ENCODE data around the gene HMGN3.
"Not testable (repeated sequence)": the region's sequence is repeated elsewhere in the genome, so short reads cannot be mapped to it uniquely, and the experiment has no call there.

HMGN3 gene

DNA sequence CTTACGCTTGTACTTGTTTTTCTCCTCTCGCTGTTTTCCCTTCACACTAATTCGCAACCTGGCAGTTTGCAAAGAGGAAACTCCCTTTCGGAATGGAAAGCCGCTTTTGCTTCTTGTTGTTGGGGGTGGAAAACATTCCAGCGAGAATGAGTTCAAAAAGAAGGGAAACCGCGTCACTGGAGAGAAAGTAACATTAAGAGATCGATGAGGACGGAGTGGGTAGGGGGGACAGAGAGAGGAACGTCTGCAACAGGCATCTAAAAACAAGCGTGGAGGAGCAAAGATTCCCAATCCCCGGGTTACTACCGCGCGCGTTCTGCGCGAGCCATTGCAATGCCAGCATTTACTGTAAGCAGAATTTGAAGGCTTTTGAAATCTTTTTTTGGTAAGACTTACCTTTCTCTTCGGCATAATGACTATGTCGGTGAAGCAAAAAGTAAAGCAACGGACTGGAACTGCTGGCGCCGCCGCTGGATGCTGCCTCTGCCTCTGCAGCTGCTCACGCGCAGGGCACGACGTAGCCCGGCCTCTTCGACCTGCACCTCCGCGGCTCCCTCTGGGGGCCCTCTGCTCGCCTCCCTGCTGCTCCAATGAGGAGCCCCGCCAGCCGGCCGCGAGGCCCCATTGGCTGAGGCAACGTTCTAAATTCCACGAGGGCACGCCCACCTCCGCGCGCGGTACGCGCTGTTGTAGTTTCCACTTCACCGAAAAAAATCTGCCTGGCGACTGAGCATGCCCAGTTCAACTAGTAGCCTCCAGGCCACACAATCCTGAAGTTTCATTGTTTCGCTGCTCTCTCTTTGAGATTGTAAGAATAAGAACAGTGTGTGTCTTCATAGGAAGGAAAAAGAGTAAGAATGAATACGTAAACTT lies at the start of gene HMGN3:
Gene HMGN3 (minus strand): TSS at position 533 of the 873 bp plus-strand sequence.
- peak; percentile 98 for DNase-seq

DNA sequence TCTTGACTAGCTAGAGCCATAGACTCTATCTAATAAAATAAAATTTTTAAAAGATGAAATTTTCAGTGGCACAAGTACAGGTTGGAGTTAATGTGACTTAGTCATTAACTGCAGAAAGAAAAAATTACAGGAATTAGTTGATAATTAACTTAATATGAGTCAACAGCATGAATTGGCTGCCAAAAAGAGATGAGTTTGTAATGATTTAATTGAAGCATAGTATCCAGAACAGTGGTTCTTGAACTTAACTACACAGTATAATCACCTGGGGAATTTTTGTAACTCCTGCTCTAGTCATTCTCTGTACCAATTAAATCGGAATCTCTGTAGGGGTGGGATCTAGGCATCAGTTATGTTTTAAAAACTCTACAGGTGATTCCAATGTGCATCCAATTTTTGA lies 46.3 kb upstream of the HMGN3 start:
- no peak for DNase-seq

DNA sequence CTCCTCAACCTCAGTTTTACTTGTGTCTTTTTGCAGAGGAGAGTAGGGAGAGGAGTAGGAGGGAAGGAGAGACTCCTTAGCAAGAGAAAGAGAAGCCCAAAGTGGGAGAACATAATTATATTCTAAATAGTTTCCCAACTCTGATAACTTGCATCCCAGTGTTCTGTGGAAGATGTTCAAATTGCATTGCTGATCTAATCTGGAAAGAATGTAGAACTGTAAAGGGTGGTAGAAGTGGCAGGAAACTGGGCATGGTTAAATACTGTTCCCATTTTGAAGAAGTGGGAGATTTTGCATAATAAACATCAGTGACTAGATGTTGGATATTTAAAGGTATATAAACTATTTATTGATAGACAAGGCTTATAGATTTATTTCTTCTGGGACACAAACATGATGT lies 42.6 kb upstream of the HMGN3 start:
- no peak for DNase-seq

DNA sequence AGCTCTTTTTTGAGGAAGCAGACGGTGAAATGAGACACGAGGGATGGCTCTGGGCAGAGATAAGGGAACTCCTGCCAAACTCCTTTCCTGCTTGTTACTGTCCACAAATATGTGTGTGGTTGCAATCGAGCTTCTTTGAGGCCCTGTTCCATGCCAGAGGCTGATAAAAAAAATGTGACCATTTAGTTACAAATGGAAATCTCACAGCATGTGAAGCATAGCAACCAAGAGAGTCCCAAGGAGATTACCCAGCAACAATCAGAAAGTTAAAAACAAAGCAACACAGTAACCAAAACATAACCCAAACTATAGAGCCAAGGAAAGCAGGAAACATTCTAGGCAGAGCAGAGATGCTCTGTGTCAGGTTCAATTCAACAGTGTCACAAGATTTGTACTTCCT lies 35.4 kb upstream of the HMGN3 start:
- DNase-seq = peak; percentile 89

DNA sequence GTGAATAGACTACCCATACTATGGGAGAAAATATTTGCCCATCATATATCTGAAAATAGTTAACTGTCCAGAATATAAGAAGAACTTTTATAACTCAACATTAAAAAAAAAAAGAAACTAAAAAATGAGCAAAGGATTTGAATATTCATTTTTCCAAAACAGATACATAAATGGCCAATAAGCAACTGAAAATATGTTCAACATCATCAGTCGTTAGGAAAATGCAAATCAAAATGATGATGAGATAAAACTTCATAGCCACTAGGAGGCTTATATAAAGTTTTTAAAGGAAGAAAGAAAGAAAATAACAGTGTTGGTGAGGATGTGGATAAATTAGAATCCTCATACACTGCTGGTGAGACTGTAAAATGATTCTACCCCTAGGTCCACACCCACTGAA lies 32.6 kb upstream of the HMGN3 start:
- no peak for DNase-seq

DNA sequence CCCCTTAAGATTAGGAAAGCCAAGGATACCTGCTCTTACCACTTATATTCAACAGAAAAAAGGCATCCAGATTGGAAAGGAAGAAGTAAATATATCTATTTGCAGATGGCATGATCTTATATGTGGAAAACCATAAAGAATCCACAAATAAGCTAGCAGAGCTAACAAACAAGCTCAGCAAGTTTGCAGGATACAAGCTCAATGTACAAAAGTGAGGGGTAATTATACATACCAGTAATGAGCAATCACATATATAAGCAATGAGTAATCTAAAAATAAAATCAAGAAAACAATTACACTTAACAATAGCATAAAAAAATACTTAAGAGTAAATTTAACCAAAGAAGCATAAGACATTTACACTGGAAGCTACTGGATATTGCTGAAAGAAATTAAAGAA lies 31.6 kb upstream of the HMGN3 start:
- DNase-seq = no peak

DNA sequence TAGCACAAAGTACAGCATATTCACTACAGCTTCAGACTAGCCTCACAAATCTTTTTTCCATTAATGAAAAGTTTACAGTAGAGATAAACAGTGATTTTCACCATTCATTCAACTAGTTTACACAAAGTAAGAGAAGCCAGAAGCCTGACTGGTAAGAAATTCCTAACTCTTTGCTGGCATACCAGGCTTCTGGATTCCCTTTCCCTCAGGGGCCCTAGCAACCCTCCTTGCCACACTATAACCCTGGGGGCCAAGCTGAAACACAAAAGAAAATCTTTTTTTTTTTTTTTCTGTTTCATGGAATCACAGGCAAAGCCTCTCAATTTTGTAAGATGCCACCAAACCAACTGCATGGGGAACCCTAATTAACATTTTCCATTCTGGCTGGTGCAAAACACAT lies 28.9 kb upstream of the HMGN3 start:
- DNase-seq = no peak

DNA sequence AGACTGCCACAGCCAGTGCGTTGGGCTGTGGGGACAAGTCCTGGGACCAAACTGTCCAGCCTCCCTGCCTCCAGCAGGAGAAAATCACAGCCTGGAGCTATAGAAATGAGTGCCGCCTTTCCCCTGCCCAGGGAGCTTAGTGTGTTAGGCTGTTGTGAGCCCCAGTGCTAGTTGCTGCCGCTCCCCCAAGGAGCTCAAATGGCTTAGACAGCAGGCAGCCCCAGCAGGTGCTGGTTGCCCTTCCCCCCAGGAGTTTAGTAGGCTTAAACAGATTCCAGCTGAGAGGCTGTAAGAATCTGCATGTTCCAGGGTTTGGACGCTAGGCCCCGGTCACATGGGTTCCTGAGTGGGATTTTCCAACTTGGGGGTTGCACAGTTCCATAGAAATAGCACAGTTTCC lies 27.2 kb upstream of the HMGN3 start:
- no peak for DNase-seq

DNA sequence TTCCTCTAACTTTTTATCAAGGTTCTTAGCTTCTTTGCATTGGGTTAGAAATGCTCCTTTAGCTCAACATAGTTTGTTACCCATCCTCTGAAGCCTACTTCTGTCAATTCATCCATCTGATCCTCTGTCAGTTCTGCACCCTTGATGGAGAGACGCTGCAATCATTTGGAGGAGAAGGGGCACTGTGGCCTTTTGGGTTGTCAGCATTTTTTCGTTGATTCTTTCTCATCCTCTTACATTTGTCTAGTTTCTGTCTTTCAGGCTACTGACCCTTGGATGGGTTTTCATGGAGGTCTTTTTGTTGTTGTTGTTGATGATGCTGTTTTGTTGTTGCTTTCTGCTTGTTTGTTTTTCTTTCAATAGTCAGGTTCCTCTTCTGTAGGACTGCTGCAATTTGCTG lies 26.3 kb upstream of the HMGN3 start:
- no peak for DNase-seq

DNA sequence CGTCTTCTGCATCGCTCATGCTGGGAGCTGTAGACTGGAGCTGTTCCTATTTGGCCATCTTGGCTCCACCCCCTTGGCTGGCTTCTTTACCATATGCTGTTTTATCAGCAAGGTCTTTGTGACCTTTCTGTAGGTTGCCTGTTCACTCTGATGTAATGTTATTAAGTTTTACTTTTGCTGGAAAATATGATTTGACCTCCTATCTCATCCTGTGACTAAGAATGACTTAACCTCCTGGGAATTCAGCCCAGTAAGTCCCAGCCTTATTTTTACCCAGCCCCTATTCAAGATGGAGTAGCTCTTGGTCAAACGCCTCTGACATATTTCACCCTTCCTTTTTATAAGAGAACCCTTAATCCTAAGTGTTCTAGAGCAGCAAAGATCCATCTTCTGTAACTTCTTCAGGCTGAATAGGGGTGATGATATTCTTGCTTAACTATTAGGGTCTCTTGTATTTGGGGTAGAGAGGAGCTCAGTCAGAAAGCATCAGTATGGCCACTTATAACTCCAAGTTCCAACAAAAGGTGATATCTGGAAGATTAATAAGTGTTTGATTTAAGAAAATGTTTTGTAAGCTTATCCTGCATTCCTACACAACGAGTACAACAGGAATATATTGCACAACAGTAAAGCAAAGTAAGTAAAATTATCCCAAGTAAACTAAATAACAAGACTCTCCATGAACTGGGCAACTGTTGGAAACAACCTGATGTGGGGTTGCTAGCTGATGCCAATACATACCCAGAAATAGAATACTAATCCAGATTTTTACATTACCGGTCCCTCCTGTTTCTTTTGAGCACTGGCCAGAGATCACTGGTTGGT lies 23.1 kb upstream of the HMGN3 start:
- DNase-seq = no peak

DNA sequence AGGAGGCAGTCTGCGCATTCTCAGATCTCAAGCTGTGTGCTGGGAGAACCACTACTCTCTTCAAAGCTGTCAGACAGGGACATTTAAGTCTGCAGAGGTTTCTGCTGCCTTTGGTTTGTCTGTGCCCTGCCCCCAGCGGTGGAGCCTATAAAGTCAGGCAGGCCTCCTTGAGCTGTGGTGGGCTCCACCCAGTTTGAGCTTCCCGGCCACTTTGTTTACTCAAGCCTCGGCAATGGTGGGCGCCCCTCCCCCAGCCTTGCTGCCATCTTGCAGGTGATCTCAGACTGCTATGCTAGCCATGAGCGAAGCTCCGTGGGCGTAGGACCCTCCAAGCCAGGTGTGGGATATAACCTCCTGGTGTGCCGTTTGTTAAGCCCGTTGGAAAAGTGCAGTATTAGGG lies 22.3 kb upstream of the HMGN3 start:
- not testable (repeated sequence) for DNase-seq

DNA sequence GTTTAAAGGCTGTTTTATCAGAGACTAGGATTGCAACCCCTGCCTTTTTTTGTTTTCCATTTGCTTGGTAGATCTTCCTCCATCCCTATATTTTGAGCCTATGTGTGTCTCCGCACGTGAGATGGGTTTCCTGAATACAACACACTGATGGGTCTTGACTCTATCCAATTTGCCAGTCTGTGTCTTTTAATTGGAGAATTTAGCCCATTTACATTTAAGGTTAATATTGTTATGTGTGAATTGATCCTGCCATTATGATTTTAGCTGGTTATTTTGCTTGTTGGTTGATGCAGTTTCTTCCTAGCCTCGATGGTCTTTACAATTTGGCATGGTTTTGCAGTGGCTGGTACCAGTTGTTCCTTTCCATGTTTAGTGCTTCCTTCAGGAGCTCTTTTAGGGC lies 20.6 kb upstream of the HMGN3 start:
- not testable (repeated sequence) for DNase-seq

DNA sequence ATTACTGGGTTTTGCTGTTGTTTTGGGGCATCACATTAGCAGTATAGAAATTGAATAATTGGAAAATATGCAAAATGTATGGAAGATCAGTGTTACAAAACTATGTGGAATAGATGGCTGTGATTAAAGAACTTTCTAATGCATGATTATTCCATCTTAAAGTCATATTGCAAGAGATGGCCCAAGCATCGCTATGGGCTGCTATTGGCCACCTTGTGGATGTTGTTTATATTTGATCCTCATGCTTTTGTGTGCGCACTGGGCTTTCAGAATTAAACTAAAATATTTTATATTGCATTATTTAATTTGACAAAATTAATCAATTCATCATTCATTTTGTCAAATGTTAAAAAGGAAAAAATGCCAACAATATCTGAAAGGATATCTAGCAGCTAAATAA lies 16.1 kb upstream of the HMGN3 start:
- no peak for DNase-seq

DNA sequence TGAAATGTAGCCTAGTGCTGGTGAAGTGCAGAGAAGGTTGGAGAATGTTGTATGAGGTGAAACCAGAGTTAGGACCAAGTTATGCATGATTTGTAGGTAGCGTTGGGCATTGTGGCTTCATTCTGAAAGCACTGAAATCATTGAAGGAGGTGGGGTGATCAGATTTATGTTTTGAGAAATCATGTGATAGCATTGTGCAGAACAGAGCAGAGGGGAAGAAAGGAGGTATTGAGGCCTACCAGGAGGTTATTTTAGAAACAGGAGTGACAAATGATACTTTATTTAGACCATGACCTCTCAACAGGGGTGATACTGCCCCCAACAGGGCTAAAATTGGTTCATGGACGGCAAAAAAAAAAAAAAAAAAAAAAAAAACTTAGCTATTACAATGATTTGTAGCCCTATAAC lies 15.6 kb upstream of the HMGN3 start:
- peak; percentile 56 for DNase-seq

DNA sequence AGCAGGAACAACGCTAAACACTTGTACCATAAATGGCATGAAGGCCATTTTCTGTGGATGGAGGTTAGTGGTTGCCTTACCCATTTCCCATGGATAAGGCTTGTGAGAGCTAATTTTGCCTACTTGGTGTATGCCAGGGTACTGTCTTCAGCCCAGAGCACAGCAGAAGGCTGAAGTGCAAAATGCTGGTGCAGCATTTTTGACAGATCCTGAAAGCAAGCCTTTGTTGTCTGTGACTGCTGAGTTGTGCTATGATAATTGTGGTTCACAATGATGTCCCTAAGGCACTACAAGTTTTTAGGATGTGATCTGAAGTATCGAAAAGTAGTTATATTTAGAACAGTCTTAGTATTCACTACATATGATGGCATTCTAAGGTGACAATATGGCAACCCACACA lies 14.7 kb upstream of the HMGN3 start:
- DNase-seq = no peak

DNA sequence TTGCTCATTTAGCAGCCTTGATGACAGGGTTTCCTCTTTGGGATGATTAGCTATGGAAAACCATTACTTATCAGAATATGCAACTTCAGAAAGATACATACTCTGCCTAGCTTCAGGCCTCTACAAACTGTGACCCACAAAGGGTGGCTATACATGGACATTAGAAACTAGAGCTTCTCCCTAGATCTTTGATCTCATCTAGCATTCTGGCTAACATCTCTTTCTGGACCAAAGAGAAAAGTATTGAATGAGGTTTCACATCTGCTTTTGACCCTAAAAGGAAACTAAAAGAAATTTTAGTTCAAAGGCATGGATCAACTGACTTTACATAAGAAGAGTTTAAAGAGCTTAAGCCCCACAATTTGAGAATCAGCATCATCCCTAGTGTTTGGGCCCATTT lies 12.4 kb upstream of the HMGN3 start:
- no peak for DNase-seq

DNA sequence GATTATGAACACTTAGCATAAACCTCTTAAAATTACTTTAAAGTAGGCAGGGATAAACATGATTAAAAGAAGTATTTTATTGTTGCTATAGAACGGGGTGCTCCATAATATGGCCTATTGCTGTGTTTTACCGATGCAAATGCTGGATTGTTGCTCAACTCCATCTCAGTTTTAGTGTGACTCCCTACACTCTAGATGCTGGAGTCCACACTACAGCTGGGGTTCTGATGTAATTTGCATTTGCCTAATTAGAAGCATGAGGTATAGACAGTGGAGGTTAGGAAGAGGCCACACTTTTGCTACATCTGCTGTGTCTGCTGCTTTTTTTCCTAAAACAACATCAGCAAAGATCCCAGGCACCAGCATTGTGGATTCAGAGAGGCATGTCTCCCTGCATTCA lies 6.7 kb upstream of the HMGN3 start:
- no peak for DNase-seq

DNA sequence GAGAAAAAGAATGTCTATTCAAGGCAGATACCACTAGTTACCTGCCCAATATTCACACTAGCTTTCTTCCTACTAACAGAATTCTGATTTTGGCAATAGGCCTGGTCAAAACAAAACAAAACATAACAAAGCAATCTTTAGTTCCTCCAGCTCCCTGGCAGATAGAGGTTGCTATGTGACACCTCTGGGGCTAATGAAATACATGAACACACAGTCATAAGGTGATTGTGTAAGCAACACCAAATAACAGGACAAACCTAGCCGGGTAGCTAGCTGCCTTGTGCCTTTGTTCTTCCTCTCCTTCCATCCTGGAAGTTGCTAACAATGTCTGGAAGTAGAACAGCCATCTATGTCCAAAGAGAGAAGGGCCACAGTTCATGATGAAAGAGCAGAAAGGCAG lies 6.0 kb upstream of the HMGN3 start:
- no peak for DNase-seq

DNA sequence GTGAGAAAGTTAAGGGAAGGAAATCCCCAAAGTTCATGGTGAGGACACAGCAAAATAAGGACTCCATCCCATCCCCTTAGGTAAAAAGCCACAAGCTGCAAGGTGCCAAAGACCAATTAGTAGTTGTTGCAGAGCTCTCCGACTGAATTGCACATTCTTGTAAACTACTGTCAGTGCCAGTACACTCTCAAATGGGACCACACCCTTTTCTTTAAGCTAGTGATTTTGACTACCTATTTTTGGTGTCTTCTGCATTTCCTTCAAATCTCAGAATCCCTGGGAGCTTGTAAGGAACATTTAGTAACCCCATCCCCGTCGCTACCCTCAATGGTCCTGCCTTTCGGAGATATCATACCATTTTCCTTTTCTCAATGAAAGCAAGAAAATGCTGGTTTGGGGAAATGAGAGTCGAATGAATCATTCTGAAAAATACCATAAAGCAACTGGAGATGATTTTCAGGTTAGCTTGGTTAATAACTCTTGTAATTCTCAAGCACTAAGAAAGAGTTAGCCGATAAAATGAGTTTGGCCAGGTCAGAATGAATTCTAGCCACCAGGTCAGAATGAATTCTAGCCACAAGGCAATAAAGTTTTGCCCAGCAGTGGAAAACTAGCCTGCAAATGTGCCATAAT lies 5.2 kb upstream of the HMGN3 start:
- DNase-seq = no peak

DNA sequence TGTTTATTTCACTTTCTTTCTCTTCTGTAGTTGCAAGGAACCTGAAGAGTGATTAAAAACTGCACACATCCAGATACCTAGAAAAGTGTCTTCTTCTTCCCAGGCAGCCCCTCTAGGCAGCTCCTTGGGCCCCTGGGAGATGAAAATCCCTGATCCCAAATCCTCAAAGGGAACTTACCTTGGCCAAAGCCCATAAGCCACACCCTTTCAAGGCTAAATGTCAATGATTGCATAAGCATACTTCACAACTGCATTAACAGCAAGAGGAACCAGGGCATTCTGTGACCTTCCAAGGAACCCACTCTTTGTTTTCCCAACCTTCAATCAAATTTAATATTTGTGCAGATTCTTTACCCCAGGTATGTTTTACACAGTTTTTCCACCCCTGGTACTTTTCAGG lies 4.4 kb upstream of the HMGN3 start:
- DNase-seq = no peak

DNA sequence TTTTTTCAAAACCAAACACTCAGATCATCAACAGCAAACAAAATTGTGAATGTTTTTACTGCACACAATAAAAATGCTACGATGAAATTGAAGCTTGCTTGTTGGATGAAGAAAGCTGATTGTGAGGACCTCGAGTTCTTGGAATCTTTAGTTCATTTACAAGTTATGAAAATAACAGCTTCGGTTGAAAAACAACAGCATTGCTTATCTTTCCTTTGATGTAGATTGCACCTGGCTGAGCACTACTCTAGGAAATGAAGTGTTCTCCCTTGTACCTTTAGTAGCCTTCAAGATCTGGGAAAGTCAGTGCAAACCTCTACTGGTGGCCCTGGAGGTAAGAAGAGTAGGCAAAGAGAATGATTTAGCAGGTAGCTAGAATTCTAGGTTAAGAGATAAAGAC lies 2.2 kb upstream of the HMGN3 start:
- no peak for DNase-seq

DNA sequence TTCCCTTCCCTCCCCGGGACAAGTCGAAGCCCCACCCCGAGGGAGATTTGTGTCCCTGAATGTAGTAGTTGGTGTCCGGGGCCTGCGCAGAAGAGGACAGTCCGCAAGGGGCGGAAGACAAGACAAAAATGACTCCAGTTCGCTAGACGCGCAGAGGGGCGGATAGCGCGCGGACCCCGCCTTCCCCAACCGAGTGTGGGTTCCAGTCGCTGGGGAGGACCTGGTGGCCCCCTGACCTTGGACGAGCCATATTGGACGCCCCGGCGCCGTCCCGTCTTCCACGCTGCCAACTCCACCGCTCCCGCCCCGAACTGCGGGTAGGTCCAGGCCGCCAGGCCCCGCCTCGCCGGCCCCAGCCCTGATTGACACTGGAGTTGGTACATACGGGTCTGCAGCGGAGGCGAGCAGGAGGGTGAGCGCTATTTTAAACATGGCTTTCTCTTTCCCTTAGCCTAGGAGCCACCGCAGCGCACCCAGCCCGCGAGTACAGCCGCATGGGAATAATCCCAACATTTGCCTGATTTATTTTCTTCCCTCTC lies 802 bp downstream of the HMGN3 start:
- DNase-seq = peak; percentile 94

DNA sequence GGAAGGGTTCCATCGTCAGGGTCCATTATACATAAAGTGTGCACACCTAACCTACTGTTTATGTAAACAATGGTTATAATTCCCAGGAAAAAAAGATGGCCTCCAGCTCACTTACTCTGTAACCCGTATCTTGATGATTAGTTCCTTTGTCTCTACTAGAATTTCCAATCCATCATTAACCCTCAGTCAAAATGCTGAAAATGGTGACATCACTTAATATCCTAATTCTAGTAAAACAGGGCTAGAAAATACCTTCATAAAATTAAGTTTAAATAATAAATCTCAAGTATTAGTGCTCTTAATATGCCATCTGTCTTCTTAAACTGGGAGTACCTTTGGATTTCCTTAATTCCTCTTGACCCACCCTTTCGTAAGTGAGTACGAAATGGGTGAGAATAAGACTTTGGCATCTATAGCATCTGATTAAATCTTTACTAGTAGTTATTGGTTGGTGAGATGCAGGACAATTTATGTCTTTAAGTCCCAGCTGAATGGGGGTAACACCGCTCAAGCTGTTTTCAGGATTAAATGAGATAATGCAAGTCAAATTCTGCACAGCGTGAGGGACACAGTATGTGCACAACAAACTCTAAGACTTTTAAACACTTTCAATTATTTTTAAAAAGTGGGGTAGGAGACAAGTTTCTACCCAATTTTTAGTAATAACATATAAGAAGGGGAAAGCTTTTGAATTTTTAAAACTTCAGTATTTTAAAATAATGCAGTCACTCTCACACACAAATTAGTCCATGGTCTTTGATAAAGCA lies 1.6 kb downstream of the HMGN3 start:
- DNase-seq = no peak

All from hematopoietic multipotent progenitor cell treated with erythropoietin and hydrocortisone succinate and interleukin-3 and kit ligand, for 4 days (in vitro differentiated cells).